ENCODE results near the gene SPAAR. TPM values are rescaled to one million over a fixed set of nuclear protein-coding genes. Genes with fewer than 3 reads are reported as not detected.

The SPAAR gene
- total RNA-seq, 1 experiment from 2014 or later = not detected

GRCh38 chr9:35892051-35892450 is 17.2 kb upstream of the SPAAR start:
- Mint-ChIP-seq H3K27ac (no peak overlapping the region), H3K36me3 (ENCODE audit: insufficient read depth in 1 of 3, low read depth in 3 of 3) (no peaks in the 10 kb centered on the region), H3K4me3 (no peak overlapping the region), H3K27me3 (ENCODE audit: low read depth) (peaks cover 15% of the 10 kb centered on the region), H3K4me1 (no peaks in the 10 kb centered on the region), H3K9me3 (no peaks in the 10 kb centered on the region)
- Histone ChIP-seq H3K9ac (ENCODE audit: extremely low read depth, insufficient read length, low read length) (no peak overlapping the region), H3K23me2 (ENCODE audit: insufficient read length, low read depth, low read length, poor library complexity, severe bottlenecking) (no peaks in the 10 kb centered on the region), H3K4me1 (ENCODE audit: insufficient read depth, low read length) (no peaks in the 10 kb centered on the region), H3K14ac (ENCODE audit: insufficient read depth, low read length) (no peak overlapping the region), H3K4me2 (ENCODE audit: insufficient read depth, insufficient read length, low read length) (no peak overlapping the region), H2BK120ac (ENCODE audit: low read depth, low read length, poor library complexity, severe bottlenecking) (no peak overlapping the region), H2AK5ac (ENCODE audit: insufficient read length, low read length) (no peak overlapping the region), H3K79me2 (ENCODE audit: insufficient read depth, low read length) (no peaks in the 10 kb centered on the region), H2AFZ (ENCODE audit: low read length) (no peak overlapping the region), H3K18ac (ENCODE audit: insufficient read length, low read depth, low read length) (no peak overlapping the region), H3K27me3 (ENCODE audit: insufficient read depth, low read length) (no peaks in the 10 kb centered on the region), H4K5ac (ENCODE audit: insufficient read length, low read depth, low read length) (no peak overlapping the region), H3T11ph (ENCODE audit: low read length) (no peak overlapping the region), H3K27ac (ENCODE audit: insufficient read length, low read depth, low read length) (no peak overlapping the region), H2BK20ac (ENCODE audit: low read depth, low read length, poor library complexity, severe bottlenecking) (no peak overlapping the region), H2BK5ac (ENCODE audit: insufficient read length, low read length) (no peak overlapping the region), H4K8ac (replicated peaks; ENCODE audit: insufficient read length, low read depth, low read length) (no peak overlapping the region), H4K91ac (ENCODE audit: insufficient read length, low read depth, low read length) (no peak overlapping the region), H3K56ac (ENCODE audit: insufficient read length, low read depth, low read length) (no peak overlapping the region), H2BK12ac (ENCODE audit: insufficient read length, low read depth, low read length) (no peak overlapping the region), H4K20me1 (ENCODE audit: control insufficient read depth, insufficient read depth, insufficient read length) (no peaks in the 10 kb centered on the region), H3K9me3 (ENCODE audit: control insufficient read depth, low read depth, low read length) (no peaks in the 10 kb centered on the region), H2BK15ac (ENCODE audit: low read depth, low read length) (no peak overlapping the region), H3K79me1 (ENCODE audit: insufficient read depth, low read depth, low read length, poor library complexity, severe bottlenecking) (no peaks in the 10 kb centered on the region), H3K4ac (ENCODE audit: low read depth, low read length) (no peak overlapping the region), H3K23ac (ENCODE audit: insufficient read length, low read depth, low read length) (no peak overlapping the region)
- WGBS (ENCODE audit: extremely low coverage, insufficient read length, low lambda C conversion rate) = no CpG with 5 or more reads among the region's 1 CpG
- DNase-seq = no peak
- TF ChIP-seq CTCF (conservative IDR thresholded peaks at IDR 0.05) = no peak
